Uterus (tissue), 4 donors: ENCODE measurements around the gene PTPN11. TPM values are rescaled to one million over a fixed set of nuclear protein-coding genes. Genes with fewer than 3 reads are reported as not detected.

ENCODE experiments used
- DNase-seq, 2 donors: peaks; one replicate each; pipeline ENCODE4 v3.0.0-alpha.2; 2019 to 2020
- H3K27ac ChIP-seq, 2 donors: fragments of 200-600 bp; sonication (generic); 1 replicate in 1 of 2; 2 replicates in 1 of 2; pipeline ENCODE4 v1.5.1; 2016 to 2018
- H3K27me3 ChIP-seq, 2 donors: fragments of 200-600 bp; sonication (generic); one replicate each; pipeline ENCODE4 v1.5.1; 2018 to 2019; ENCODE audit warnings: control low read depth in 1 of 2
- H3K36me3 ChIP-seq, 2 donors: fragments of 200-600 bp; sonication (generic); one replicate each; pipeline ENCODE4 v1.5.1; 2019; ENCODE audit warnings: control low read depth in 1 of 2
- H3K4me1 ChIP-seq, 2 donors: fragments of 200-600 bp; sonication (generic); one replicate each; pipeline ENCODE4 v1.5.1; 2018 to 2019; ENCODE audit warnings: control low read depth in 1 of 2
- H3K4me3 ChIP-seq, 2 donors: fragments of 200-600 bp; sonication (generic); 1 replicate in 1 of 2; 2 replicates in 1 of 2; pipeline ENCODE4 v1.5.1; 2018 to 2019; ENCODE audit warnings: mild to moderate bottlenecking in 1 of 2
- H3K9me3 ChIP-seq, 2 donors: fragments of 200-600 bp; sonication (generic); one replicate each; pipeline ENCODE4 v1.5.1; 2019; ENCODE audit warnings: control low read depth in 1 of 2
- POLR2A ChIP-seq, 2 donors: fragments of 450-650 bp; IDR thresholded peaks; one replicate each; pipeline ENCODE4 v1.6.1; 2016; ENCODE audit warnings: antibody characterized with exemption in 2 of 2, mild to moderate bottlenecking in 1 of 2, moderate library complexity in 1 of 2
- intact Hi-C: fragments of 100-400 bp; cut with DNase I; formaldehyde crosslinking; loops from one replicate; pipeline ENCODE4 v1.15.1; 2023; ENCODE audit warnings: low total_unique reads
- total RNA-seq, 4 donors: library from RNA; depleted of rRNA in 3 of 4; stranded (reverse); fragments of >200 nt in 3 of 4; gene quantifications; one replicate each; pipeline versions ENCODE4 v1.1.0 to v1.2.4, GENCODE V29; 2014 to 2023
- TF ChIP-seq, protein P1 (sequence below), 4 experiments: fragments of 200-600 bp in 2 of 4; fragments of 450-650 bp in 2 of 4; sonication (generic) in 2 of 4; IDR thresholded peaks; one replicate each; pipeline ENCODE4 v1.5.1; 2016 to 2019; ENCODE audit warnings: antibody characterized with exemption in 4 of 4, mild to moderate bottlenecking in 2 of 4, moderate library complexity in 1 of 4
- donor health status: DM: yes; HTN: yes; CAD: no.

Gene PTPN11
- total RNA-seq, 4 donors from 2014 or later: 45.3 to 116 (median 76.9) TPM

DNA sequence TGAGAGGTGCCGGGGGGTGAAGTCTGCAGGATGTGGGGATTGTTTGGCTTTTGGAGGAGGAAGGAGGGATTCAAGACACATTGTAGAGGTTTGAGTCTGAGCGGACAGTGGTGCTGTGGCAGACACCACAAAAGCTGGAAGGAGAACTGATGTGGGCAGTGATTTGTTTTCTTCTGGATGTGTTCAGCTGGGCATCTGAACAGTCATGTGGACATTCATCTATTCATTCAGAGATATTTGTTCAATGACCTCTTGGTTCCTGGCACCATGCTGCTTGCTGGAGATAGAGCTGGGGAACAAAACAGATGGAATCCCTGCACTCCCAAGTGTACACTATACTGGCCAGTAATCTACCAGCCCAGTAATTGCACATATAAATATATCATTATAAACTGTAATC lies 64.0 kb downstream of the PTPN11 start:
- Histone ChIP-seq H3K36me3 (no peaks in the 10 kb centered on the region), H3K4me3 (no peak overlapping the region), H3K27ac (no peak overlapping the region), H3K27me3 (no peaks in the 10 kb centered on the region), H3K9me3 (no peaks in the 10 kb centered on the region), H3K4me1 (no peaks in the 10 kb centered on the region)
- DNase-seq: no peak
- intact Hi-C loops: no loop called here
- TF ChIP-seq, protein P1, sequence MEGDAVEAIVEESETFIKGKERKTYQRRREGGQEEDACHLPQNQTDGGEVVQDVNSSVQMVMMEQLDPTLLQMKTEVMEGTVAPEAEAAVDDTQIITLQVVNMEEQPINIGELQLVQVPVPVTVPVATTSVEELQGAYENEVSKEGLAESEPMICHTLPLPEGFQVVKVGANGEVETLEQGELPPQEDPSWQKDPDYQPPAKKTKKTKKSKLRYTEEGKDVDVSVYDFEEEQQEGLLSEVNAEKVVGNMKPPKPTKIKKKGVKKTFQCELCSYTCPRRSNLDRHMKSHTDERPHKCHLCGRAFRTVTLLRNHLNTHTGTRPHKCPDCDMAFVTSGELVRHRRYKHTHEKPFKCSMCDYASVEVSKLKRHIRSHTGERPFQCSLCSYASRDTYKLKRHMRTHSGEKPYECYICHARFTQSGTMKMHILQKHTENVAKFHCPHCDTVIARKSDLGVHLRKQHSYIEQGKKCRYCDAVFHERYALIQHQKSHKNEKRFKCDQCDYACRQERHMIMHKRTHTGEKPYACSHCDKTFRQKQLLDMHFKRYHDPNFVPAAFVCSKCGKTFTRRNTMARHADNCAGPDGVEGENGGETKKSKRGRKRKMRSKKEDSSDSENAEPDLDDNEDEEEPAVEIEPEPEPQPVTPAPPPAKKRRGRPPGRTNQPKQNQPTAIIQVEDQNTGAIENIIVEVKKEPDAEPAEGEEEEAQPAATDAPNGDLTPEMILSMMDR (IDR thresholded peaks at IDR 0.05): no peak
- no peak for TF ChIP-seq POLR2A (IDR thresholded peaks at IDR 0.05)

DNA sequence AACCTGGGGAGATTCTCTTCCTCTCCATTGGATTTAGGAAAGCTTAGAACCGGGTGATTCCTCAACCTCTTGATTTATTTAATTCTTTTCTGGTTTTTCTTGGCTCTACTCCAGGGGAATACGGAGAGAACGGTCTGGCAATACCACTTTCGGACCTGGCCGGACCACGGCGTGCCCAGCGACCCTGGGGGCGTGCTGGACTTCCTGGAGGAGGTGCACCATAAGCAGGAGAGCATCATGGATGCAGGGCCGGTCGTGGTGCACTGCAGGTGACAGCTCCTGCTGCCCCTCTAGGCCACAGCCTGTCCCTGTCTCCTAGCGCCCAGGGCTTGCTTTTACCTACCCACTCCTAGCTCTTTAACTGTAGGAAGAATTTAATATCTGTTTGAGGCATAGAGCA lies 67.6 kb downstream of the PTPN11 start:
- no peaks in the 10 kb centered on the region for H3K27me3 ChIP-seq
- no peak overlapping the region for H3K4me3 ChIP-seq
- no peak overlapping the region for H3K27ac ChIP-seq
- DNase-seq: no peak
- intact Hi-C loops: no loop called here
- TF ChIP-seq POLR2A (IDR thresholded peaks at IDR 0.05): no peak
- TF ChIP-seq, protein P1 (IDR thresholded peaks at IDR 0.05): no peak
- no peaks in the 10 kb centered on the region for H3K36me3 ChIP-seq
- H3K4me1 ChIP-seq: no peaks in the 10 kb centered on the region
- no peaks in the 10 kb centered on the region for H3K9me3 ChIP-seq

DNA sequence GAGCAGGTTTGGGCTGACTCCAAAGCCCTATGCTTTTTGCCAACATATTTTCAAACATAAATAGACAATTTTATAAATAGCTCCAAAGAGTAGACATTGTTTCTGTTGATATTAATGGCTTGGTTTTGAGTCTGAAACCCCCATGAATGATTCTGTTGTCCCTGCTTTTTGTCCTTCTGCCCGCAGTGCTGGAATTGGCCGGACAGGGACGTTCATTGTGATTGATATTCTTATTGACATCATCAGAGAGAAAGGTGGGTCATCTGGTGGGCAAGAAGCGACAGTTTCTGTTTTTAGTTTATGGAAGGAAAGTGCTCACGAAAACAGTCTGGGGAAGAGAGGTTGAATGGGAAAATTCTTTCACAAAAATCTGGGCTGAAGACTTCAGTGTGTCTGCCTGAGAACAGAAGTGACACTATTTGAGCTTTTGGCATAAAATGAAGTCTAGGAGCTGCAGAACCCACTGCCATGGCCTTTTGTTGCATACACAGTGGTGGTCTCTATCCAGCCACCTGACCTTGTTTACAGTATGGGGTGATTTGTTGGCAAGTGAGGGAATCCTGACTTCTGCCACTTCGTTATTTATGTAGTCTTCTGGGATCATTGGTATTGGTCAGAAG lies 69.6 kb downstream of the PTPN11 start:
- DNase-seq: no peak
- no peaks in the 10 kb centered on the region for H3K27me3 ChIP-seq
- intact Hi-C loops: no loop called here
- H3K4me1 ChIP-seq: no peaks in the 10 kb centered on the region
- TF ChIP-seq, protein P1 (IDR thresholded peaks at IDR 0.05): no peak
- no peak for TF ChIP-seq POLR2A (IDR thresholded peaks at IDR 0.05)
- no peaks in the 10 kb centered on the region for H3K9me3 ChIP-seq
- no peak overlapping the region for H3K4me3 ChIP-seq
- H3K27ac ChIP-seq: no peak overlapping the region
- H3K36me3 ChIP-seq: no peaks in the 10 kb centered on the region

DNA sequence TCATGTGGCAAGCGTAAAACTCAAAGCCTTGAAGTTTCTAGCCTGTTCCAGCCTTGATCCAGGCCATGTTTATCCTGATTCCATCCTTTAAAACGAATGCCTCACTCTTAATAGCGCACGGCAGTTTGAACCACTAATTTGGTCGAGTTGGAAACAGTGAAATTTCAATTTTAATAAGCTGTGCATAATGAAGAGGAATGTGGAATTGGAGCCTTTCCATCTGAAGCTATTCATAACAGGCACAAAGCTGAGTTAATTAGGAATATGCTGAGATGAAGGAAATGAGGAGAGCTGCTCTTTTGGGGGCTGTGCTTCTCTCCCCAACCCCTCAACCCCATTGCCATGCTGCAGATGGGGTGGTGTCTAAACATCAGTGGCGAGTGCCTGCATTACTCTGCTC lies 70.7 kb downstream of the PTPN11 start:
- no peak for TF ChIP-seq POLR2A (IDR thresholded peaks at IDR 0.05)
- TF ChIP-seq, protein P1 (IDR thresholded peaks at IDR 0.05): no peak
- no peak overlapping the region for H3K27ac ChIP-seq
- no peaks in the 10 kb centered on the region for H3K9me3 ChIP-seq
- DNase-seq: no peak
- no peak overlapping the region for H3K4me3 ChIP-seq
- intact Hi-C loops: no loop called here
- no peaks in the 10 kb centered on the region for H3K4me1 ChIP-seq
- H3K36me3 ChIP-seq: no peaks in the 10 kb centered on the region
- no peaks in the 10 kb centered on the region for H3K27me3 ChIP-seq

DNA sequence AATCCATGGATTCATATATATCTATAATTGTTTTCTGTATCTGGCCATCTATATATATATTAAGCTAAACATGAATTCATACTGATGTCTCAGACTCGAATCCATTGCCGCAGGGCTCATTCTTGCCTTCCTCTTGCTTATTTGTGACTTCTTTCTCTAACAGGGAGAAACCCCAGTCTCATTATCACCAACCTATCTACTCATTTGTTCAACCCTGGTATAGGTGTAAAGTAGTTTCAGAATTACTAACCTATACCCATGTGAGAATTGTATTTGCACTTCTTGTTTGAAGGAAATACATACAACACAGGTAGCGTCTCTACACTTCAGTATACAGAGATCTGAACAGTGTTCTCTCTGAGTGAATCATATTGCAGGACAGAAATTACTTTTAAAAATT lies 77.7 kb downstream of the PTPN11 start:
- Histone ChIP-seq H3K36me3 (no peaks in the 10 kb centered on the region), H3K27me3 (no peaks in the 10 kb centered on the region), H3K9me3 (no peaks in the 10 kb centered on the region), H3K4me3 (no peak overlapping the region), H3K27ac (no peak overlapping the region), H3K4me1 (no peaks in the 10 kb centered on the region)
- no peak for DNase-seq
- no peak for TF ChIP-seq POLR2A (IDR thresholded peaks at IDR 0.05)
- intact Hi-C loops: no loop called here

DNA sequence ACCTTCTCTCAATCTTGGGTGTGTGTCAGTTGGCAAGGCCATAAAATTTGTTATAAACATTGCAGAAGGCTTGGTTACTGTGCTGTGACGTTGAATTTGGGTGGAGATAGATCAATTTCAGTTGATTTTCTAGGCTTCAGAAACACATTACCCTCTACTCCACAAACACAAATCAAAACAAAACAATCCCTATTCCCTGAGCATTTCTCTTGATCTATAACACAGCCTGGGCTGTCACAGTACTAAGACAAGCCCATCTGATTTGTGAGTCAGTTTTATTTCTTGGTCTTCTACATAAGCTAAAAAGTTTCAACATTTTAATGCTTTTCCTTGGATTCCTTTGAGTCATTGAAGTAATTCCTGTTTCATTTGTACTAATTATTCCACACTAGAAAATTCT lies 79.8 kb downstream of the PTPN11 start:
- H3K4me1 ChIP-seq: no peaks in the 10 kb centered on the region
- no peak overlapping the region for H3K27ac ChIP-seq
- DNase-seq: no peak
- no peaks in the 10 kb centered on the region for H3K9me3 ChIP-seq
- H3K4me3 ChIP-seq: no peak overlapping the region
- intact Hi-C loops: no loop called here
- no peak for TF ChIP-seq POLR2A (IDR thresholded peaks at IDR 0.05)
- TF ChIP-seq, protein P1 (IDR thresholded peaks at IDR 0.05): no peak
- H3K27me3 ChIP-seq: no peaks in the 10 kb centered on the region
- no peaks in the 10 kb centered on the region for H3K36me3 ChIP-seq
